ACHN (cell line): ENCODE data around the gene TTC22.

Experiments used
- DNase-seq: peaks from one replicate; pipeline ENCODE4 v3.0.0-alpha.2; 2015
- in situ Hi-C: cut with HindIII; loops from 2 replicates; pipeline ENCODE4 v1.10.0; 2017; ENCODE audit warnings: low sequenced_read_pairs, low pct_ligation_motif_present, low pct_unique_long_range_greater_than_20kb

The TTC22 gene

DNA sequence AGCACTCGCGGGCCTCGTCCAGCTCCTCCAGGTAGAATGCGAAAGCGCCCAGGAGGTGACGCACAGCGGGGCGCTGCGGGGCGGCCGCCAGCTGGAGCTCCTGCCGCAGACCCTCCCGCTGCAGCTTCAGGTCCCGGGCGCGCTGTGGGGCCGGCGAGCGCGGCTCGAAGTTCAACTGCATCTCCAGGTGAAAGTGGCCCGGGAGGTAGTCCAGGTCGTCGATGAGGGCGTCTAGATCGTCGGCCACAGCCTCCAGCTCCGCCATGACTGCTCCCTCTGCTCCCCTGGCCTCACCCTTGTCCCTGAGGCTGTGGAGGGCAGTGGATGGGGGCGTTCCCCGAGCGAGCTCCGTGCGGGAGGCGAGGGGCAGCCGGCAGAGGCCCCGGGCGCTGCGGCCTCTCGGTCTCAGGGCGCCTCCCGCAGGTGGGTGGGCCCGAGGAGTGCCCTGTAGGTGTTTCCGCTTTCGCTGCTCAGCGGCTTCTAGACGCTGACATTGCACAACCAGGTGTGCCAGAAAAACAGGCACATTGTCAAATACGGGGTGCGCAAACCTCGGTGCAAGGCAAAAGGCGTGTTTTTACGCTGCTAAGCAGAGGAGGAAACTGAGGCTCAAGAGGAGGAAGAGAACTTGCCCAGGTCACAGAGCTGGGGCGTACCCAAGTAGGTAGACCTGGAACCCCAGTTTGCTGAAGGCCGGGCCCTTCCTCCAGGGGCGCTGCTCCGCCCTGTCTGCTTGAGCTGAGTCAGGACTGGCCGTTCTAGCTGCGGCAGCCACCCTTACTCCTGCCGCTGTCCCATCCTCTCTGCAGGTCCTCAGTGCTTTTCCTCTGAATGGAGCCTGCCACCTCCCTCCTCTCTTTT, at the start of gene TTC22:
TTC22 (minus strand) TSS at position 425 of the 861 bp plus-strand sequence; CDS start at position 265, 160 bp downstream.
- in situ Hi-C loops, result no loop called here

DNA sequence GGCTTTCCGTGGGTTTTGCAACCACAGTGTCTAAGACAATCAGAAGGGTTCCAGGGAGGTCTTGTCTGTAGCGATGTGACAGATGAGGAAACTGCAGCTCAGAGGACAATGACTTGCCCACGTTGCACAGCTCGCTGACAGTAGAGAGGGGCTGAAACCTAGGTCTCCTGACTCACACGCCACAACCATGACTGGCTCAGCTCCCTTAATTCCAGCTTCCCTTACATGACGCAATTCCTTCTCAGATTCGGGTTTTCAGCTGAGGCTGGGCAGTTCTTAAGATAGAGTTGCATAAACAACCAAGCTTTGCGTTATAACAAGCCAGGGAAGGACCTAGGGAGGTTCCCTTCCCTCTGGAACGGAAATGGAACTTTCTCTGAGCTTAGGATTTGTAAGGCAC, 49.6 kb upstream of the TTC22 start:
- DNase-seq, result peak; percentile 91
- in situ Hi-C loops, result no loop called here

More for the DNA sequence above, at the start of gene TTC22:
- DNase-seq, result peak; percentile 55

- peak; percentile 85 for DNase-seq
- in situ Hi-C loops, result no loop called here
Measured at GRCh38 chr1:54850069-54850730, 49.1 kb upstream of the TTC22 start.

DNA sequence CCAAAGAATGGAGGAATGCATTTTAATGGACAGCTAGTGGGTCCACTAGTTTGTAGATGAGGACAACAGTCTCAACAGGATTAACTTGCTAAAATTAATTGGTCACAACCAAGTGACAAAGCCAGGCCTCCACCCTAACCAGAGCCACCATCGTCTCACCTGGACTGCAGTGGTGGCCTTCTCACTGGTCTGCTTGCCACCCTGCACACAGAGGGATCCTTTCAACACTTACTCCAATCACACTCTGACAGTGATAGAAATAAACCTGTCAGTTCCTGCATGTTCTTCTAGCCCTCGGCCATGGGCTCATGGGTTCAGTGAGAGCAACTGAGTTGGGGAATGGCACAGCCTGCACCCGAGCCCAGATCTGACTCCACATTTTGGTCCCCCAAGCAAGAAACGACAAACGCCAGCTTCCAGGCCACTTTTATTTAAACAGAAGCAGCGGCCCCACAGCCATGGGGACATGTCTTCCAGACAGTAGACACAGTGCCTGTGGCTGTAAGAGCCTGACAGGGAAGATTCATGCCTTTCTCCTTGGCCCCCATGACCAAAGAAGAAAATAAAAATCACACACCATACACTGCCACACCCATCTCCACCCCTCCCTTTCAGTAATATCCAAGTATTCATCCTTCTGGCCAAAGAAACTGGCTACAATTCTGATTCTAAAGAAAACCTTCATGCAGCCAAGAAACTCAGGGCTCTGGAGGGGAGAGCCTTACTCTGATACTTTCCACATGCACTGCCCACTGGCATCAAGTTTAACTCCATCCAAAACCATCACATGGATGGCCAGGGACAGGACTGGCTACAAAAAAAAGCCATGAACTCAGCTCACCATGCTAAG, 48.3 kb upstream of the TTC22 start:
- in situ Hi-C loops, result no loop called here
- no peak for DNase-seq

DNA sequence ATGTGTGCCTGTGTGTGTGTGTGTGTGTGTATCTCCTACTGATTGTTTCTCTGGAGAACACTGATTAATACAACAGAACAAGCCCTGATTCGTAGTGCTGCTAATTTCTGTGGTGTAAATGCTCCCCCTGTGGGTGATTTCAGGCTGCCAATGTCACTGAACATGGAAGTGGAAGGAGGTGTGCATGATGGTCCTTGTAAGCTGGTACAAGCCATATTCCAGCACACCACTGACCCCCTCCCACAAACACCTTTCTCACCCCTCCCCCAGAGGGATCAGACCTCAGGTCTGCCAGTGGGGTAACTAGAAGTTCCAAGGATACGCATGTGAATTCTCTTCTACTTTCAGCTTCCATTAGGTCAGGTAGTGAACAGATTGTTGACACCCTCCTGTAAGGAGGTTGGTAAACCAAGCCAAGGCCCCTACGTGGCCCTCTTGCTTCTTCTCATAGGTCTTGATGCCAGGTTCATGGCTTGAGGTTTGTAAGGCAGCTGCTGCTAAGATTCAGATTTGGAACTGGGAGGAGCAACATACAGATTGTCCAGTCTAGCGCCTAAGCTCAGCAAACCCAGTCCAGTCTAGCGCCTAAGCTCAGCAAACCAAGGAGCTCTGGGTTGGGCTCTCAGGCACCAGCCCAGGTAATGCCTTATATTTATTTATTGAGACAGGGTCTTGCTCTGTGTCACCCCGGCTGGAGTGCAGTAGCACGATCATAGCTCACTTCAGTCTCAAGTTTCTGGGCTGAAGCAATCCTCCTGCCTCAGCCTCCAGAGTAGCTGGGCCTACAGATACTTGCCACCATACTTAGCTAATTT, 47.2 kb upstream of the TTC22 start:
- no peak for DNase-seq
- in situ Hi-C loops, result no loop called here

DNA sequence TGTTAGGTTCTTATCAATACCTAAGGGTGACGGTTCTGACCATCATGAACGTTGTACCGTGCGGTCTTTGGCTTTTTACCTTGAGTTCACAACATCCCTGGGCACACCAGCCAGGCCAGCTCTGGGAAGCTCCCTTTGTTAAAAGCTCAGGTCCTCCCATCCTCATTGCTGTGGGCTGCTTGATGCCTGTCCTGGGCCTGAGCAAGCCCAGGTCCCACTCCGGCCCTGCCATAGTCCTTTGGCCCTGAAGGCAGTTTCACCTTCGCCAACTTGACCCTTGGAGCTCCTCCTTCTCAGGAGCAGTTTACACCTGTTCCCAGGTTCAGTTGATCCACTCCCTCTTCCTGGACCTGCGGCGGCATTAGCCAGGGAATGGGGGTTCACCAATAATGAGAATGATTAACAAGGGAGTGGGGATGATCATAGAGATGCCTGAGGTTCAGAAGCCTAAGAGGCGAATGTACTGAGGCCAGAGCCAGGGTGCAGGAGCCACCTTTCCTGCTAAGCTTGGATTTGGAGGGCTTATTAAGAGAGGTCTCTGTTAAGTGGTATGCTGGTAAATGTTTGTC, 45.7 kb upstream of the TTC22 start:
- in situ Hi-C loops, result no loop called here
- DNase-seq, result no peak

DNA sequence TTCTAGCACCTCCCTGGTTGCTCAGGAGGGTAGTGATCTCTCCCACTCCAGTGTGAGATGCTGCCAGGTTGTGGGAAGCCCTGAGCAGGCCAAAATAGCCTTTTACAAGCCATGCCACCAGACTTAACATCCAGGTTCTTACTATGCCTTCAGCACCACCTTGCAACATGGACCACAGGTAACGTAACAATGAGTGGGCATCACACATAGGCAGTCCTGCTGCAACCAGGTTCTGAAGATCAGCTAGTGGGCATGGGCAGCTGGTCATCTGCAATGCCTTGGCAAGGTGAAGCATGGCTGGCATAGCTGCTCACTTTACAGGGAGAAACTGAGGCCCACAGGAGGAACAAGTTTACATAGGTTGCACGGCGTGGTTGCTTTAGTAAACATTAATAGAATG, 45.2 kb upstream of the TTC22 start:
- DNase-seq, result no peak
- in situ Hi-C loops, result no loop called here

DNA sequence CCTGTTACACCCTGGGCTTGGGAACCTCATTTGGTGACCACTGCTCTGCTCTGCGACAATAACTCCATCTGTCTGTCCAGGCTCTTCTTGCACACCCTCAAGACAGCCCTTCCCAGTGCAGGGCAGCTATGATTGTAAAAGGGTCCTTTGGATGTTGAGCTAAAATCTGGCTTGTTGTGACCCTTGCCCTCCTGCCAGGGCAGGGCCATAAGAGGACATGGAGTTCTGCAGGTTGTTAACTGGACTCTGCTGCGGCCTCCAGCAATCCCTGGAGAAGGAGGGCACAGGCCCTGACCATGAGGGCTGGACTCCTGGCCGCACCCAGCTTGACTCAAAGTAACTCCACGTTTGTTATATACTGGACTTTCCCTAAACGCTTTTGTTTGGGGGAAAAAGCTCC, 44.6 kb upstream of the TTC22 start:
- DNase-seq, result no peak
- in situ Hi-C loops, result no loop called here

DNA sequence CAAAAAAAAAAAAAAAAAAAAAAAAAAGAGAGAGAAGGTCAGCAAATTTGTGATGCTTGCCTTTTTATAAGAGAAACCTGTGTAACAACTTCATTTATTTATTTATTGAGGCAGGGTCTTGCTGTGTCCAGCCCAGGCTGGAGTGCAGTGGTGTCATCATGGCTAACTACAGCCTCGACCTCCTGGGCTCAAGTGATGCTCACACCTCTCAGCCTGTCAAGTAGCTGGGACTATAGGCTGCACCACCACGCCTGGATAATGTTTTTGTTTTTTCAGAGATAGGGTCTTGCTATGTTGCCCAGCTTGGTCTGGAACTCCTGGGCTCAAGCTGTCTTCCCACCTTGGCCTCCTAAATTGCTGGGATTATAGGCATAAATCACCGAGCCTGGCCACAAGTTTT, 43.4 kb upstream of the TTC22 start:
- in situ Hi-C loops, result no loop called here
- no peak for DNase-seq

DNA sequence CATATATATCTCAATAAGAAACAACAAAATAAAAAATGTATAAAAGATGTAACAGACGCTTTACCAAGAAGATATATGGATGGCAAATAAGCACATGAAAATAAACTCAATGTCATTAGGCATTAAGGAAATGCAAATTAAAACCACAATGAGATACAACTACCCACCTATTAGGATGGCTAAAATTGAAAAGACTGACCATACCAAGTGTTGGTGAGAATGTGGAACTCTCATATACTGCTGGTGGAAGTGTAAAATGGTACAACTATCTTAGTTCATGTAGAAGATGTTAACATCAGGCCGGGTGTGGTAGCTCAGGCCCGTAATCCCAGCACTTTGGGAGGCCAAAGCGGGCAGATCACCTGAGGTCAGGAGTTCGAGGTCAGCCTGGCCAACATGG, 42.3 kb upstream of the TTC22 start:
- no peak for DNase-seq
- in situ Hi-C loops, result no loop called here

DNA sequence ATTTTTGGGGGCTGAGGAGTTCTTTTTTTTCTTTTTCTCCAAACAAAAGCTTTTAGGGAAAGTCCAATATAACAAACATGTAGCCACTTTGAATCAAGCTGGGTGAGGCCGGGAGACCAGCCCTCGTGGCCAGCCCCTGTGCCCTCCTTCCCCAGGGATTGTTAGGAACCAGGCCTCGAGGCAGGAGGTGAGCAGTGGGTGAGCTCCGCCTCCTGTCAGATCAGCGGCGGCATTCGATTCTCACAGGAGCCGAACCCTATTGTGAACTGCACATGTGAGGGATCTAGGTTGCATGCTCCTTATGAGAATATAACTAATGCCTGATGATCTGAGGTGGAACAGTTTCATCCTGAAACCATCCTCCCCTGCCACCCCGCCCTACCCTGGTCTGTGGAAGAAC, 41.8 kb upstream of the TTC22 start:
- DNase-seq, result no peak
- in situ Hi-C loops, result no loop called here

GRCh38 chr1:54842206-54842915, 41.2 kb upstream of the TTC22 start:
- DNase-seq, result no peak
- in situ Hi-C loops, result no loop called here

DNA sequence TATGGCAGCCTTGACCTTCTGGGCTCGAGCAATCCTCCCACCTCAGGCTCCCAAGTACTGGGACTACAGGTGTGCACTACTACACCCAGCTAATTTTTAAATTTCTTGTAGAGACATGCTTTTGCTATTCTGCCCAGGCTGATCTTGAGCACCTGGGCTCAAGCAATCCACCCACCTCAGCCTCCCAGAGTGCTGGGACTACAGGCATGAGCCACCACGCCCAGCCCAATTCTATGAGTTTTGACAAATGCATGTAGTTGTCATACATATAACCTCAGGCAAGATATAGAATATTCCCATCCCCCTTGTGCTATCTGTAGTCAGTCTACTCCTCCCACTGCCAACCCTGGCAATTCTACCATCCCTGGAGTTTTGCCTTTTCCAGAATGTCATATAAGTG, 38.7 kb upstream of the TTC22 start:
- DNase-seq, result no peak
- in situ Hi-C loops, result no loop called here

DNA sequence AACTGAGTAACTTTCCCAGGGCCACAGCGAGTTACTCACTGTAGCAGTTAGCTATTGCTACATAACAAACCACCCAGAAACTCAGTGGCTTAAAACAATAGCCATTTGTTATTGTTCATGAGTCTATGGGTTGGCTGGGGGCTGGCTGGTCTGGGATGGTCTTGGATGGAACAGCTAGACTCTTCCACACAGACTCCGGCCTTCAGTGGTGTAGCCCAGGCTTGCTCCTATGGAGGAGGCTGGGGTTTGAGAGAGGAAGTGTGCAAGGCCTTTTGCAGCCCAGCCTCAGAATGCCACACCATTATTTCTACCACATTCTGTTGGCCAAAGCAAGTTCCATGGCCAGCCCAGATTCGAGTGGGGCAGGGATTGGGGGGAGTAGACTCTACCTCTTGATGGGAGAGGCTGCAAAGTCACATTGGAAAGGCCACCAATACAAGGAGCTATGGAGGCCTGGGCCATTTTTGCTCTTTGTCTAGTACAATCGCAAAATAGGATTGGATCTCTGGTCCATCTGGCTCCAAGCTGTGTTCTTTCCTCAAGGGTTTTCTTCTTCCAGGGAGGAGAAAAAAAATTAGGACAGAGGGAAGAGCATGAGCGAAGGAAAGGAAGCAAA, 37.5 kb upstream of the TTC22 start:
- DNase-seq, result no peak

GRCh38 chr1:54837002-54837853, 36.1 kb upstream of the TTC22 start:
- in situ Hi-C loops, result no loop called here
- DNase-seq, result no peak

More for the DNA sequence above, 37.5 kb upstream of the TTC22 start:
- in situ Hi-C loops, result no loop called here

DNA sequence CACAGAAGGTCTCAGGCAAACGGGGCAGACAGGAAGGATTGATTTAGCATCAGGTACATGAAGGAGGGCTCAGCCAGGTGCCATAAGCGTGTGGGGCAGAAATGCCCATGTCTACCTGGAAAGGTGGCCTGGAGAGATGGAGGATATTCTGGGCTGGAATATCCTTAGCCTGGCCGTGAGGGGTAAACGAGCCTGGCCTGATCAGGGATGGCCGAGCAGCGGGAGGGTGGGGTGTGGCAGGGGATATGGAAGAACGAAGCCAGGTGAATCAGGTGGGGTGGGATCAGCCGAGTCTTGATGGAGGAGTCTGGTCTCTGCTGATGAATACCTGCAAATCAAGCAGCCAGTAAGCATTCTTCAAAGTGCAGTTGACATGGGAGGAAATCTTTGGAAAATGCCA, 35.5 kb upstream of the TTC22 start:
- in situ Hi-C loops, result no loop called here
- DNase-seq, result no peak
